H9 (cell line): ENCODE measurements around the gene NACC2. TPM values are rescaled to one million over a fixed set of nuclear protein-coding genes. Genes with fewer than 3 reads are reported as not detected.

Source experiments
- DNase-seq: peaks from one replicate; pipeline ENCODE4 v3.0.0-alpha.2; 2017
- H2AFZ ChIP-seq: one replicate; pipeline ENCODE4 v1.6.1; 2013; ENCODE audit warnings: mild to moderate bottlenecking, low read length, control low read depth, moderate library complexity
- H2AK5ac ChIP-seq: 2 replicates; pipeline ENCODE4 v1.6.1; 2013; ENCODE audit warnings: low read length, control low read depth, mixed read lengths; ENCODE audit not compliant: insufficient read length
- H2BK120ac ChIP-seq: one replicate; pipeline ENCODE4 v1.6.1; 2013; ENCODE audit warnings: low read depth, mild to moderate bottlenecking, low read length, control low read depth, inconsistent platforms; ENCODE audit not compliant: poor library complexity, severe bottlenecking
- H2BK12ac ChIP-seq: 2 replicates; pipeline ENCODE4 v1.6.1; 2013; ENCODE audit warnings: low read length, control low read depth, mixed read lengths, low read depth; ENCODE audit not compliant: insufficient read length
- H2BK15ac ChIP-seq: 2 replicates; pipeline ENCODE4 v1.6.1; 2013; ENCODE audit warnings: low read depth, low read length, control low read depth
- H2BK20ac ChIP-seq: one replicate; pipeline ENCODE4 v1.6.1; 2013; ENCODE audit warnings: low read depth, mild to moderate bottlenecking, low read length, control low read depth, inconsistent platforms; ENCODE audit not compliant: poor library complexity, severe bottlenecking
- H2BK5ac ChIP-seq: 2 replicates; pipeline ENCODE4 v1.6.1; 2013; ENCODE audit warnings: low read length, control low read depth, mixed read lengths; ENCODE audit not compliant: insufficient read length
- H3K14ac ChIP-seq: 2 replicates; pipeline ENCODE4 v1.6.1; 2013; ENCODE audit warnings: low read length, control low read depth; ENCODE audit not compliant: insufficient read depth
- H3K18ac ChIP-seq: 2 replicates; pipeline ENCODE4 v1.6.1; 2013; ENCODE audit warnings: low read depth, mild to moderate bottlenecking, mixed read lengths, low read length, control low read depth; ENCODE audit not compliant: insufficient read length
- H3K23ac ChIP-seq: 2 replicates; pipeline ENCODE4 v1.6.1; 2013; ENCODE audit warnings: low read length, control low read depth, mixed read lengths, low read depth; ENCODE audit not compliant: insufficient read length
- H3K23me2 ChIP-seq: 2 replicates; pipeline ENCODE4 v1.6.1; 2013; ENCODE audit warnings: low read depth, mild to moderate bottlenecking, mixed read lengths, low read length, control low read depth; ENCODE audit not compliant: insufficient read length, poor library complexity, severe bottlenecking
- H3K27ac ChIP-seq: 2 replicates; pipeline ENCODE4 v1.5.1; 2013; ENCODE audit warnings: low read length, control low read depth, mixed read lengths, low read depth; ENCODE audit not compliant: insufficient read length
- H3K27me3 ChIP-seq: 2 replicates; pipeline ENCODE4 v1.6.1; 2013; ENCODE audit warnings: low read length, control low read depth, inconsistent platforms; ENCODE audit not compliant: insufficient read depth
- H3K4ac ChIP-seq: 2 replicates; pipeline ENCODE4 v1.6.1; 2013; ENCODE audit warnings: low read depth, mild to moderate bottlenecking, control low read depth, inconsistent platforms, low read length, moderate library complexity
- H3K4me1 ChIP-seq: 2 replicates; pipeline ENCODE4 v1.6.1; 2013; ENCODE audit warnings: low read length, control low read depth, inconsistent platforms; ENCODE audit not compliant: insufficient read depth
- H3K4me2 ChIP-seq: 2 replicates; pipeline ENCODE4 v1.6.1; 2013; ENCODE audit warnings: low read length, control low read depth, mixed read lengths; ENCODE audit not compliant: insufficient read length, insufficient read depth
- H3K56ac ChIP-seq: 2 replicates; pipeline ENCODE4 v1.6.1; 2013; ENCODE audit warnings: low read depth, mild to moderate bottlenecking, mixed read lengths, low read length, control low read depth; ENCODE audit not compliant: insufficient read length
- H3K79me1 ChIP-seq: 2 replicates; pipeline ENCODE4 v1.6.1; 2013; ENCODE audit warnings: low read depth, mild to moderate bottlenecking, moderate library complexity, low read length, control low read depth, inconsistent platforms; ENCODE audit not compliant: insufficient read depth, poor library complexity, severe bottlenecking
- H3K79me2 ChIP-seq: 2 replicates; pipeline ENCODE4 v1.6.1; 2013; ENCODE audit warnings: low read length, control low read depth, inconsistent platforms; ENCODE audit not compliant: insufficient read depth
- H3K9ac ChIP-seq: 2 replicates; pipeline ENCODE4 v1.6.1; 2013; ENCODE audit warnings: low read length, control low read depth, mixed read lengths; ENCODE audit not compliant: insufficient read length; ENCODE audit errors: extremely low read depth
- H3K9me3 ChIP-seq: one replicate; pipeline ENCODE4 v1.6.1; 2013; ENCODE audit warnings: low read depth, low read length, inconsistent platforms; ENCODE audit not compliant: control insufficient read depth
- H3T11ph ChIP-seq: one replicate; pipeline ENCODE4 v1.6.1; 2013; ENCODE audit warnings: mild to moderate bottlenecking, low read length, control low read depth, inconsistent platforms
- H4K20me1 ChIP-seq: one replicate; pipeline ENCODE4 v1.6.1; 2013; ENCODE audit not compliant: control insufficient read depth, insufficient read length, insufficient read depth
- H4K5ac ChIP-seq: 2 replicates; pipeline ENCODE4 v1.6.1; 2013; ENCODE audit warnings: low read depth, mild to moderate bottlenecking, mixed read lengths, low read length, control low read depth; ENCODE audit not compliant: insufficient read length
- H4K8ac ChIP-seq: replicated peaks from 2 replicates; pipeline ENCODE4 v1.6.1; 2013; ENCODE audit warnings: low read length, control low read depth, mixed read lengths, low read depth; ENCODE audit not compliant: insufficient read length
- H4K91ac ChIP-seq: 2 replicates; pipeline ENCODE4 v1.6.1; 2013; ENCODE audit warnings: low read depth, mild to moderate bottlenecking, moderate library complexity, mixed read lengths, low read length, control low read depth; ENCODE audit not compliant: insufficient read length
- H3K27ac Mint-ChIP-seq, 3 experiments: 2 replicates in 2 of 3; 3 replicates in 1 of 3; pipeline ENCODE4 v1.8.0; 2020 to 2021; ENCODE audit warnings: mixed read lengths in 3 of 3, mild to moderate bottlenecking in 1 of 3, moderate library complexity in 1 of 3
- H3K27me3 Mint-ChIP-seq: 2 replicates; pipeline ENCODE4 v1.8.0; 2021; ENCODE audit warnings: low read depth, mild to moderate bottlenecking, moderate library complexity, mixed read lengths
- H3K36me3 Mint-ChIP-seq, 3 experiments: 2 replicates in 2 of 3; 3 replicates in 1 of 3; pipeline ENCODE4 v1.8.0; 2020 to 2021; ENCODE audit warnings: low read depth in 3 of 3, mixed read lengths in 3 of 3; ENCODE audit not compliant: insufficient read depth in 1 of 3
- H3K4me1 Mint-ChIP-seq, 2 experiments: 2 replicates each; pipeline ENCODE4 v1.8.0; 2020; ENCODE audit warnings: mixed read lengths in 2 of 2
- H3K4me3 Mint-ChIP-seq, 2 experiments: 2 replicates in 1 of 2; 3 replicates in 1 of 2; pipeline ENCODE4 v1.8.0; 2020 to 2021; ENCODE audit warnings: mild to moderate bottlenecking in 2 of 2, mixed read lengths in 2 of 2, moderate library complexity in 1 of 2
- H3K9me3 Mint-ChIP-seq, 2 experiments: 2 replicates in 1 of 2; 3 replicates in 1 of 2; pipeline ENCODE4 v1.8.0; 2020; ENCODE audit warnings: mild to moderate bottlenecking in 2 of 2, mixed read lengths in 2 of 2, moderate library complexity in 1 of 2
- WGBS: extraction: QIAGEN DNeasy Blood & Tissue Kit; methylation state at CpG from one replicate; pipeline ENCODE4 v1.1.7; 2013; ENCODE audit warnings: missing lambda C conversion rate, low lambda C conversion rate, mixed read lengths; ENCODE audit not compliant: insufficient read length; ENCODE audit errors: extremely low coverage; 5-methylcytosine and 5-hydroxymethylcytosine counted together
- total RNA-seq: library from RNA; stranded (reverse); gene quantifications from 2 replicates; pipeline ENCODE4 v1.2.1, GENCODE V29; 2021
- TF ChIP-seq, protein P1 (sequence below): fragments of 200-600 bp; sonication (generic); conservative IDR thresholded peaks from 3 replicates; pipeline ENCODE4 v1.8.0; 2021; ENCODE audit warnings: antibody characterized with exemption, mild to moderate bottlenecking

NACC2 gene
- total RNA-seq, 1 experiment from 2014 or later, result 11.5 TPM

DNA sequence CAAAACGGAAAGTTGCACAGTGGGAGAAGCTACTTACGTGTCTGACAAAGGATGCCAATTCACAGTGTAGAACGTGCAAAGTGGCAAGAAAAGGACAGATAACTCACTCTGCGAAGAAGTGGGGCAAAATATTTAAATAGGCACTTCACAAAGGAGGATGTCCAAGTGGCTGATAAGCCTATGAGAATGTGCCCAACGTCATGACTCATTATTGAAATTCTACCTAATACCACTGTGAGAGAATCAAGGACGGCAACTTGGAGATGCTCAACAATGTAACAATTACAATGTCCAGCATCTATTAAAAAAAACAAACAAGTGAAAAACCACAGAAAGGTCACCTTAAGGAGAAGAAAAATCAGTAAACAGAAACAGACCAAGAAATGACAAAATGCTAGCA lies 59.0 kb downstream of the NACC2 start:
- TF ChIP-seq, protein P1, sequence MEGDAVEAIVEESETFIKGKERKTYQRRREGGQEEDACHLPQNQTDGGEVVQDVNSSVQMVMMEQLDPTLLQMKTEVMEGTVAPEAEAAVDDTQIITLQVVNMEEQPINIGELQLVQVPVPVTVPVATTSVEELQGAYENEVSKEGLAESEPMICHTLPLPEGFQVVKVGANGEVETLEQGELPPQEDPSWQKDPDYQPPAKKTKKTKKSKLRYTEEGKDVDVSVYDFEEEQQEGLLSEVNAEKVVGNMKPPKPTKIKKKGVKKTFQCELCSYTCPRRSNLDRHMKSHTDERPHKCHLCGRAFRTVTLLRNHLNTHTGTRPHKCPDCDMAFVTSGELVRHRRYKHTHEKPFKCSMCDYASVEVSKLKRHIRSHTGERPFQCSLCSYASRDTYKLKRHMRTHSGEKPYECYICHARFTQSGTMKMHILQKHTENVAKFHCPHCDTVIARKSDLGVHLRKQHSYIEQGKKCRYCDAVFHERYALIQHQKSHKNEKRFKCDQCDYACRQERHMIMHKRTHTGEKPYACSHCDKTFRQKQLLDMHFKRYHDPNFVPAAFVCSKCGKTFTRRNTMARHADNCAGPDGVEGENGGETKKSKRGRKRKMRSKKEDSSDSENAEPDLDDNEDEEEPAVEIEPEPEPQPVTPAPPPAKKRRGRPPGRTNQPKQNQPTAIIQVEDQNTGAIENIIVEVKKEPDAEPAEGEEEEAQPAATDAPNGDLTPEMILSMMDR, result no peak
- no peak overlapping the region for H3K18ac ChIP-seq
- no peak overlapping the region for H4K8ac ChIP-seq
- no peak overlapping the region for H2BK12ac ChIP-seq
- no peaks in the 10 kb centered on the region for H3K4me1 ChIP-seq
- Mint-ChIP-seq H3K36me3 (peaks cover 5 to 11% (median 8%) of the 10 kb centered on the region in 3 experiments), H3K27me3 (peaks cover 1% of the 10 kb centered on the region; the same call in 1 of the 2 replicates), H3K4me1 (no peaks in the 10 kb centered on the region), H3K27ac (no peak overlapping the region), H3K4me3 (no peak overlapping the region), H3K9me3 (peaks cover 12 to 20% of the 10 kb centered on the region in 2 experiments; a peak in 4 of 5 replicates)
- H2BK20ac ChIP-seq, result no peak overlapping the region
- no peak overlapping the region for H3K4me2 ChIP-seq
- no peak overlapping the region for H3K4ac ChIP-seq
- H2BK15ac ChIP-seq, result no peak overlapping the region
- no peaks in the 10 kb centered on the region for H3K23me2 ChIP-seq
- H3K79me1 ChIP-seq, result no peaks in the 10 kb centered on the region
- no peak overlapping the region for H4K5ac ChIP-seq
- no peak overlapping the region for H2AK5ac ChIP-seq
- no peak overlapping the region for H3K14ac ChIP-seq
- no peaks in the 10 kb centered on the region for H3K79me2 ChIP-seq
- no peak overlapping the region for H3T11ph ChIP-seq
- no peak overlapping the region for H2BK120ac ChIP-seq
- H3K9me3 ChIP-seq, result no peaks in the 10 kb centered on the region
- DNase-seq, result no peak
- no peak overlapping the region for H3K27ac ChIP-seq
- no peak overlapping the region for H4K91ac ChIP-seq
- no peak overlapping the region for H2AFZ ChIP-seq
- H3K27me3 ChIP-seq, result no peaks in the 10 kb centered on the region
- H3K9ac ChIP-seq, result no peak overlapping the region
- H4K20me1 ChIP-seq, result no peaks in the 10 kb centered on the region
- H2BK5ac ChIP-seq, result no peak overlapping the region
- no peak overlapping the region for H3K23ac ChIP-seq
- no CpG with 5 or more reads among the region's 6 CpGs for WGBS
- no peak overlapping the region for H3K56ac ChIP-seq
